BE2C (cell line): Measurements from ENCODE around the gene HTR3D.

Source experiments
- DNase-seq: peaks from one replicate; pipeline ENCODE4 v3.0.0-alpha.2; 2020
- H3K27me3 ChIP-seq: fragments of 250-450 bp; sonication (Bioruptor Pico); 2 replicates; pipeline ENCODE4 v1.5.1; 2020; ENCODE audit warnings: mild to moderate bottlenecking
- H3K36me3 ChIP-seq: fragments of 250-450 bp; sonication (Bioruptor Pico); 2 replicates; pipeline ENCODE4 v1.5.1; 2020; ENCODE audit warnings: mild to moderate bottlenecking
- H3K4me1 ChIP-seq: fragments of 250-450 bp; sonication (Bioruptor Pico); 2 replicates; pipeline ENCODE4 v1.5.1; 2020
- H3K4me3 ChIP-seq: 2 replicates; pipeline ENCODE4 v1.5.1; 2011; ENCODE audit warnings: low read depth, low read length
- H3K9me3 ChIP-seq: fragments of 250-450 bp; sonication (Bioruptor Pico); 2 replicates; pipeline ENCODE4 v1.5.1; 2020
- TF ChIP-seq, protein P1 (sequence below): IDR thresholded peaks from 2 replicates; pipeline ENCODE4 v1.5.1; 2012; ENCODE audit warnings: mild to moderate bottlenecking, low read depth, low read length

Gene HTR3D

GRCh38 chr3:184078851-184079250, 47.3 kb downstream of the HTR3D start:
- Histone ChIP-seq H3K9me3 (no peaks in the 10 kb centered on the region), H3K27me3 (no peaks in the 10 kb centered on the region), H3K36me3 (no peaks in the 10 kb centered on the region), H3K4me3 (no peak overlapping the region), H3K4me1 (no peaks in the 10 kb centered on the region)
- TF ChIP-seq, protein P1, sequence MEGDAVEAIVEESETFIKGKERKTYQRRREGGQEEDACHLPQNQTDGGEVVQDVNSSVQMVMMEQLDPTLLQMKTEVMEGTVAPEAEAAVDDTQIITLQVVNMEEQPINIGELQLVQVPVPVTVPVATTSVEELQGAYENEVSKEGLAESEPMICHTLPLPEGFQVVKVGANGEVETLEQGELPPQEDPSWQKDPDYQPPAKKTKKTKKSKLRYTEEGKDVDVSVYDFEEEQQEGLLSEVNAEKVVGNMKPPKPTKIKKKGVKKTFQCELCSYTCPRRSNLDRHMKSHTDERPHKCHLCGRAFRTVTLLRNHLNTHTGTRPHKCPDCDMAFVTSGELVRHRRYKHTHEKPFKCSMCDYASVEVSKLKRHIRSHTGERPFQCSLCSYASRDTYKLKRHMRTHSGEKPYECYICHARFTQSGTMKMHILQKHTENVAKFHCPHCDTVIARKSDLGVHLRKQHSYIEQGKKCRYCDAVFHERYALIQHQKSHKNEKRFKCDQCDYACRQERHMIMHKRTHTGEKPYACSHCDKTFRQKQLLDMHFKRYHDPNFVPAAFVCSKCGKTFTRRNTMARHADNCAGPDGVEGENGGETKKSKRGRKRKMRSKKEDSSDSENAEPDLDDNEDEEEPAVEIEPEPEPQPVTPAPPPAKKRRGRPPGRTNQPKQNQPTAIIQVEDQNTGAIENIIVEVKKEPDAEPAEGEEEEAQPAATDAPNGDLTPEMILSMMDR: no peak
- no peak for DNase-seq

GRCh38 chr3:184081116-184081830, 49.7 kb downstream of the HTR3D start:
- Histone ChIP-seq H3K9me3 (no peaks in the 10 kb centered on the region), H3K36me3 (no peaks in the 10 kb centered on the region), H3K27me3 (no peaks in the 10 kb centered on the region), H3K4me3 (no peak overlapping the region), H3K4me1 (no peaks in the 10 kb centered on the region)
- no peak for DNase-seq
- TF ChIP-seq, protein P1: no peak

DNA sequence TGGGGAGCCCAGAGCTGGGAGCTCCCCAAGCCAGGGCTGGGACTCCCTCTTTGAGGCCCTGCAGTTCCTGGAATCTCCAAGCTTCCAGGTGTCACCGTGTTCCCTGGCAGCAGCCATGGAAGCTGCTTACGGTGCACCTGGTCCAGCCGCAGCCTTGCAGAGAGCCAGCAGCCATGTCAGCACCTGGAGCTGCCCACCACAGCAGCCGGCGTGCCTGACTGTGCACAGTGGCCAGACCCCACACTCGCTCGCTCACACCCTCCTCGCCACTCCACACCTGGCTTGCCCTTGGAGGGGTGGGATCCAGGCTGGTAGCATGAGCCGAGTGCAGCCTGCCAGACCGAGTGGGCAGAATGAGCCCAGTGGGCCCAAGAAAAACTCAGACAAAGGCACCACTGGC, 50.5 kb downstream of the HTR3D start:
- DNase-seq: no peak
- Histone ChIP-seq H3K36me3 (no peaks in the 10 kb centered on the region), H3K9me3 (no peaks in the 10 kb centered on the region), H3K4me3 (no peak overlapping the region), H3K4me1 (no peaks in the 10 kb centered on the region), H3K27me3 (no peaks in the 10 kb centered on the region)
- TF ChIP-seq, protein P1: no peak

DNA sequence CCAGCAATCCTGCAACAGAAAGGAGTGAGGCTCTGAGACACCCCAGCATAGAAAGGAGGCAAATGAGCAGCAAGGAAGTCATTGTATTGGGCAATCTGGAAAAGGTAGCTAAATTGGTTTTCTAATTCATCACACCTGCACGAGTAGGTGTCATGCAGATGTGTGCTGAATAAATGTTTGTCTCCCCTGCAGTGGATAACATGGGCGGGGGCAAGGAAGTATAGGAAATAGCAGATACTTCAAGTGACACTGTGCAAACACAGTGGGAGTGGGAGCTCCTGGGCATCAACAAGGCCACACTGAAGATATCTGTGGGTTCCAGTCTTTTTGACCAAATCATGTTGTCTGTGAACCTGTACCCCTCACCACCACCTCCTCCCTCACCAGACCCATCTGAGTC, 50.9 kb downstream of the HTR3D start:
- H3K27me3 ChIP-seq: no peaks in the 10 kb centered on the region
- H3K4me3 ChIP-seq: no peak overlapping the region
- no peaks in the 10 kb centered on the region for H3K36me3 ChIP-seq
- no peaks in the 10 kb centered on the region for H3K4me1 ChIP-seq
- TF ChIP-seq, protein P1: no peak
- DNase-seq: no peak
- no peaks in the 10 kb centered on the region for H3K9me3 ChIP-seq

DNA sequence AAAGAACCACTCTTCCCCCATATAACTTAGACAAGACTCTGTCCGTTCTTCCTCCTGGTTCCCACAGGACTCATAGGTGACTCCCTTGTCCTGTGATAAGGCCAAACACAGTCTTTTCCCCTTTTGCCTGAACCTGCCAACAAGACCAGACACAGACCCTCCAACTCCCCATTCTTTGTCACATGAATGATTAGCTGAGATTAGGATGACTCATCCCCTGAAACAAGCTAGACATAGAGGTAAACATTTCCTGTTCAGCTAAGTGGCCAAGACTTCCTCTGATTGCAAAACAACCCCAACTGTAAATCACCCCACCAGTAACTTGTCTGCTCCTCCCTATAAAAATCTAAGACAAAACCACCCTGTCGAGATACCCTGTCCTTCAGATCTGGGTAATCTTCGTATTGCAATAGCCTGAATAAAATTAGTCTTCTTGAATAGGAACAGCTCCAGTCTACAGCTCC, 53.9 kb downstream of the HTR3D start:
- Histone ChIP-seq H3K36me3 (no peaks in the 10 kb centered on the region), H3K27me3 (no peaks in the 10 kb centered on the region)
- no peak for DNase-seq

More for the DNA sequence above, 53.9 kb downstream of the HTR3D start:
- Histone ChIP-seq H3K4me3 (no peak overlapping the region), H3K4me1 (no peaks in the 10 kb centered on the region), H3K9me3 (no peaks in the 10 kb centered on the region)
- TF ChIP-seq, protein P1: no peak
